Stimulated activated CD8-positive, alpha-beta memory T cell treated with anti-CD3 and anti-CD28 coated beads, Interleukin-2, amount 100 ng/mL, for 1 hour (primary cell): Measurements from ENCODE around the gene SCYGR5.
"Not testable (repeated sequence)": the region's sequence is repeated elsewhere in the genome, so short reads cannot be mapped to it uniquely, and the experiment has no call there.

Source experiments
- DNase-seq, 2 donors: peaks; one replicate each; pipeline ENCODE4 v3.0.0-alpha.2; 2020; ENCODE audit warnings: low read depth in 2 of 2

Gene SCYGR5, protein sequence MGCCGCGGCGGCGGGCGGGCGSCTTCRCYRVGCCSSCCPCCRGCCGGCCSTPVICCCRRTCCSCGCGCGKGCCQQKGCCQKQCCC

DNA sequence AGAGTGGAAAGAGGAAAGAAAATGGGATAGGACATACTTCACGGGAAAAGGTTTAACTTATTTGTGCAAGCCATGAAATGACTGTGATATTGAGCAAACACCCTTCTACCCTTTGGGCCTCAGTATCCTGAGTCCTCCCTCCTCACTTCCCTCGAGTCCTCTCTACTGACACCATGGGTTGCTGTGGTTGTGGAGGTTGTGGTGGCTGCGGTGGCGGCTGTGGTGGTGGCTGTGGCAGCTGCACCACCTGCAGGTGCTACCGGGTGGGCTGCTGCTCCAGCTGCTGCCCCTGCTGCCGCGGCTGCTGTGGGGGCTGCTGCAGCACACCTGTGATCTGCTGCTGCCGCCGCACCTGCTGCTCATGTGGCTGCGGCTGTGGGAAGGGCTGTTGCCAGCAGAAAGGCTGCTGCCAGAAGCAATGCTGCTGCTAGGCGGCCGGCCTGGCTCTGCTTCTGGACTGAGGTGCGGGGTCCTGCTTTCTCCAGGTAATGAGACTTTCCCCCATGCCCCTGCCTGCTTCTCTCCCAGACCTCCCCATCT, at the start of gene SCYGR5:
Gene SCYGR5 (plus strand): TSS at position 174 of the 540 bp plus-strand sequence. CDS start 0 bp downstream, at position 174.
- DNase-seq = not testable (repeated sequence)

DNA sequence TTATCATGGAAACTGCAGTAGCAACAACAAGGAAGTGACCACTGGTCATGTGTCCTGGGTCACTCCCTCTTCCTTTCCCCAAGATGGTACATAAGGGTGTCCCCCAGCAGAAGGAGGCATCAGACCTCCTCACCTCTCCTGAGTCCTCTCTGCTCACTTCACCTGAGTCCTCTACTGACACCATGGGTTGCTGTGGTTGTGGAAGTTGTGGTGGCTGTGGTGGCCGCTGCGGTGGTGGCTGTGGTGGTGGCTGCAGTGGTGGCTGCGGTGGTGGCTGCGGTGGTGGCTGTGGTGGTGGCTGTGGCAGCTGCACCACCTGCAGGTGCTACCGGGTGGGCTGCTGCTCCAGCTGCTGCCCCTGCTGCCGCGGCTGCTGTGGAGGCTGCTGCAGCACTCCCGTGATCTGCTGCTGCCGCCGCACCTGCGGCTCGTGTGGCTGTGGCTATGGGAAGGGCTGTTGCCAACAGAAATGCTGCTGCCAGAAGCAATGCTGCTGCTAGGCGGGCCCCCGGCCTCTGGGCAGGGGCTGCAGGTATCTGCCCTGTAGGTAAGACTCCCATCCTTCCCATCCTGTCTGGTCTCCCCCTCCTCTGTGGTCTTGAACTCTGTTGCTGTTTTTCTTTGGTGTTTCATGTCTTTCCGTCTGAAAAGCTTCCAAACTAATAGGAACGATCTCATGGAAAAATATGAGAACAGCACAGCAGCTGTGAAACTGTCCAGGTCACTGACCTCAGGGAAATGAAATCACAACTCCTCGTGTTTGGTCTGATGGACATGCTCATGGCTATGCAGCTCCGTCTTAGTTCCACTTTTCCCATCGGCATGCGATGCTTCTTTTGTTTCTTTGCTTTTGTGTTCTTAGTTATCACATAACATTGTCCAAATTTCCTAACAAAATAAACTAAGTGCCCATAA, 49.0 kb upstream of the SCYGR5 start, which contains the start of gene SCYGR4:
Gene SCYGR4 (plus strand): TSS at position 183 of the 915 bp plus-strand sequence. CDS start 0 bp downstream, at position 183.
- no peak for DNase-seq

DNA sequence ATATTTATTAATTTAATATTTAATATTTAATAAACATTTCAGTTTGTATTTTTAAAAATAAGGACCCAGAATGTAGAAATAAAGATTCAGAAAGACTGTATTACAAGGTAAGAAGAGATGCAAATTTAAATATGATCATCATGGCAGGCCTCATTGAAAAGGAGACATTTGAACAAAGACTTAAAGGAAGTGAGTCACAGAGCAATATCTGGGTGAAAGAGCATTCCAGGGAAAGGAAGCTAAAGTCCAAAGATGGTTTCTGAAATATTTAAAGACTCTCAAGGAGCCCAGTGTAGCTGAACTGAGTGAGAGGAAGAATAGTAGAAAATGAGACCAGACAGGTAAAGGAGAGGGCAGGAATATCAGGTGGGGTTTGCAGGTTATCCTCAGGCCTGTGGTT, 43.4 kb upstream of the SCYGR5 start:
- DNase-seq = no peak

DNA sequence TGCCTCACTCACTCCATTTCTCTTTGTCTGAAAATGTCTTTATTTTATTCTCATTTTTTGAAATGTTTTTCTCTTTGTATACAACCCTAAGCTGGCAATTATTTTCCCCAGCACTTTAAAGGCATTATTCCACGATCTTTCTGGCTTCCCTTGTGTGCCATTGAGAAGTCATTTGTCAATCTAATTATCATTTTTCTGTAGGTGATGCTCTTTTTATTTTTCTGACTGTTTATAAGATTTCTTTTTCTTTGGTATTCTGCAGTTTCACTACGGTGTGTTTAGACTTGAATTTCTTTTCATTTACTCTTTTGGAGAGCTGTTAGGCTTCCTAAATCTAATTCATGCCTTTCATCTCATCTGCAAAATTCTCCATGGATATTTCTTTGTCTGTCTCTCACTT, 41.2 kb upstream of the SCYGR5 start:
- DNase-seq = no peak

DNA sequence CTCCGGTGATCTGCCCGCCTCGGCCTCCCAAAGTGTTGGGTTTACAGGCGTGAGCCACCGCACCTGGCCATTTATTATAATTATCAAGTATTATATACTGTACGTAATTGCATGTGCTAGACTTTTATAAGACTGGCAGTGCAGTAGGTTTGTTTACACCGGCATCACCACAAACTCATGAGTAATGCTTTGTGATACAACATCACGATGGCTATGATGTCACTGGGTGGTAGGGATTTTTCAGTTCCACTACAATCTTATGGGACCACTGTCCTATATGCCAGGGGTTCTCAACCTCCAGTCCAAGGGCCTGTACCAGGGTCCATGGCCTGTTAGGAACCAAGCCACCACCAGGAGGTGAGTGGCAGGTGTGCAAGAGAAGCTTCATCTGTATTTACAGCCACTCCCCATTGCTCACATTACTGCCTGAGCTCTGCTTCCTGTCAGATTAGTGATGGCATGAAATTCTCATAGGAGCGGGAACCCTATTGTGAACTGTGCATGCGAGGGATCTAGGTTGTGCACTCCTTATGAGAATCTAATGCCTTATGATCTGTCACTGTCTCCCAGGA, 39.9 kb upstream of the SCYGR5 start:
- DNase-seq = no peak

DNA sequence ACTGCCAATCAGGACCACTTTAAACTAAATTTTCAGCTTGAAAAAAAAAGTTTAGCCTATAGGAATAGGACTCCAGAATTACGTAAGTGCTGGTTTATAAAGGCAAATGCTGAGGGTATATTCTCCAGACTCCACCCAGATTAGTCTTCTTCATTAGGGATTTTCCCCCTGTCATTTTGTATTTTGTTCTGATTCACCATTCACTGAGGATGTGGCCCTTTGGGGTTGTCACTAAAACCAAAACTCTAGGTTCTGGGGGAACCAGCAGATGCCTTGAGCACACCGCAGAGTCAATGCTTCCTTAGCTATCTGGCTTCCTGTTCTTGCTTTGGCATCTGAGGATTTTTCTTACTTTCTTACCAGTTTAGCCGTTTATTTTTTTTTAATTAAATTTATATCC, 38.8 kb upstream of the SCYGR5 start:
- DNase-seq = no peak

DNA sequence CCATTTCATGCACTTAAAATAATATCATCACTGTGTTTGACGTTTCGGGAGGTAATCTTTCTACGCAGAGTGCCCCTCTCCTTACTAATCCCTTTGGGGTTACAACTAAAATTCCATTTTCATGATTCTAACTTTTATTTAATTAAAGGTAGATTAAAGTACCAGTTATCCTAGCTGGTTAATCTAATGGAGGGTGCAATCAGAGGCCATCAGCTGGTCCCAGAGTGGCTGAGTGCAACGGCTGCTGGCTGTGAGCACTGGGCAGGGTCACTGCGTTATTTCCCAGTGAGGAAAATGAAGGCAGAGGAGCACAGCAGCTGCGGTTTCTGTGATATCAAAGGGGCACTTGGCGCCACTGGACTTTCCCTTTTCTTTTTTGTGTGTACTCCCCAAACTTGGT, 37.2 kb upstream of the SCYGR5 start:
- no peak for DNase-seq

DNA sequence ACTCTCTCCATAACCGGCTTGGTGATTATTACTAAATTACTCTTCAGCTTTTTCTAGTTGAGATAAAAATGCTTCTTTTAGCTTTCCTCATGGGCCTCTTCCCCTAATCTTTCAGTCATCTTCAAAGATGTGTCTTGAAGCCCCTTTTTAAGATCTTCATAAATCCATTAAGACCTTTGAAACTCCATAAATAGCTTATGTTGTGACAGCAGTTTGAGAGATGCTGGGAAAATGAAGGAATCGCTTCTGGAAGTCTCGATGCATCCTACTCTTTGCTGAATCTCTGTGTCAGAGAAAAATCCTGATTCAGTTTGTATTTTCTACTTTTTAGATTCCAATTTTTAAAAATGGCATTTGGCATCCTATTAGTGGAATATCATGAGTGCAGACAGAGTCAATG, 36.3 kb upstream of the SCYGR5 start:
- DNase-seq = no peak

DNA sequence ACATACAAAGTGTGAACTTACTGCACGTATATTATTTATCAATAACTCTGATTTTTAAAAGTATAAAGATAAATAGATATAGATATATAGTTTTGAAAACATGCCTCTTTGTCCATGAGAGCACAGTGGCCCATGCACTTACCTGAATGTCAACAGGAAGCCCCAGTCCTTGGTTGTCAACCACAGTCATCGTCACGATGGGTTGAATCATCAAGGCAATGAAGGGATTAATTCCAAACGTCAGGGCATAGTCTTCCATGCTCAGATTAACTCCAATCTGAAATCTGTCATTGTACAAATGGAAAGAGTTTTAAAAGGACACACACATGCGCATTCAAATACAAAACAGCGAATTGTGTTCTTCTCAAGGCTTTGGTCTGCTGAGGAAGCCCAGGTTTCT, 33.8 kb upstream of the SCYGR5 start:
- DNase-seq = no peak

DNA sequence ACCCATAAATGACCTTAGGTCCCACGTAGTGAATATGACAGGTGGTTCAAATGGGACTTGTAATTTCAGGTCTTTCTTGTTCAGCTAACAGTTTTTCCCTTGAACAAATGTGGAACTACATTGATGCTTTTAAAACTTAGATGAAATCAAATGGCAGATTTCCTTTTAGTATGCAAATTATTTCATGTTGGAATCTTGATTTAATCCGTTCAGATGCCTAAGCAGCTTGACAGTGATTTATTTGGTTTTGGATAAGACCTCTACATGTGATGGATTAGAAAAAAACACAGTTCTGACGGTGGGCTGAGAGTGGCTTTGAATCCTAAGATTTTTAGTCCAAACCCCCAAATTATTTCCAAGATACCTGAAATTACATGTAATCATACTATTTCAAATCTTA, 32.4 kb upstream of the SCYGR5 start:
- no peak for DNase-seq

DNA sequence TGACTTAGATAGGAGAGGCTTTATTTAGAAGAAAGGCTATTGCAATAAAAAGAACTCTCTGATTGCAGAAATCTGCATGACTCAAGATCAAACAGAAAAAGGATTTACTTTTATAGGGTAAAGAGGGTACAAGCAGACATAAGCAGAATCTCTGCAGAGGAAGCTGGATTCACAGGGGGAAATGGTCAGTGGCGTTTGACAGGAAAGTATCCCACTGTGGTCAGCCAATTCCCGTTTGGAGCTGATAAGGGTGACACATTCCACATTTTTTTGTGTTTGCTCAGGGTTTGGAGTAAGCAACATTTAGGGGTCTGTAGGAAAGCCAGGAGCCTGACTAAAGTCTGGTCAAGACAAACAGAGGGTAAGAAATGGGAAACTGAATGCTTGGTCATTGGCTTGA, 23.9 kb upstream of the SCYGR5 start:
- no peak for DNase-seq

DNA sequence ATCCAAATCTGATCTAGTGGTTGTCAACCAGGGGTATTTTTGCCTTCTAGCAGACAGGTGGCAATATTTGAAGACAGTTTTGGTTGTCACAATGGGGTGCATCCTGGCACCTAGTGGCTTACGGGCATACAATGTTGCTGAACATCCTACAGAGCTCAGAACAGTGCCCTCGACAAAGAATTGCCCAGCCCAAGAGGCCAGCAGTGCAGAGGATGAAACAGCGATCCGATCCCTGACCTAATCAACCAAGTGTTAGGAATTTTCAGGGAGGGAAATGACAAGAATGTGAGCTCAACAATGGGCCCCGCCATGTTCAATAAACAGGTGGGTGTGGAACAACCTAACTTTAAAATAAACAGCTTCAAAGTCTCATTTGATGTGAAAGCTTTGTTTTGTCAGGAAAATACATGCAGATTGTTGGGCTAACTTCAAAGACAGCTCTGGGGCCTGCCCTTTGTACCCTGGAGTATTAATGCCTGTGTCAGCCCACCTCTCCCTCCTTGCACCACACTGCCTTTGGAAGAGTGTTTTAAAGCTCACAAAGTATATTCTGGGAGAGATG, 22.5 kb upstream of the SCYGR5 start:
- DNase-seq = no peak

DNA sequence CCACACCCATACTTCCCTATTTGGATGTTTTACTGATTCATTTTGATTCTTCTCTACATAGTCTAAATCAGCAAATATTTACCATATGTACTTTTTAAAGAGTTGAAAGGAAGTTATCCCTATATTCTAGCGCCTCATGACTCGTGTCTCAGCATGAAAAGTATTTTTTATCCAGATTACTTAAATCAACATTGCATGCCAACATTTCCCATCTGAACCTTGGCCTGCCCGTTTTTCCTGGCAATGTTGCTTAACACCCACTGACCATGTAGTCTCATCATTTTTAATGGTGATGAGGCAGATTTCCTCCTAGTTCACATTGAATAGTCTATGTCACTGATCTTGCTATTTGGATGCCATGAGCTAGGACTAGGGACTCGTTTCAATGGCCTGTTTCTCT, 13.2 kb upstream of the SCYGR5 start:
- no peak for DNase-seq

DNA sequence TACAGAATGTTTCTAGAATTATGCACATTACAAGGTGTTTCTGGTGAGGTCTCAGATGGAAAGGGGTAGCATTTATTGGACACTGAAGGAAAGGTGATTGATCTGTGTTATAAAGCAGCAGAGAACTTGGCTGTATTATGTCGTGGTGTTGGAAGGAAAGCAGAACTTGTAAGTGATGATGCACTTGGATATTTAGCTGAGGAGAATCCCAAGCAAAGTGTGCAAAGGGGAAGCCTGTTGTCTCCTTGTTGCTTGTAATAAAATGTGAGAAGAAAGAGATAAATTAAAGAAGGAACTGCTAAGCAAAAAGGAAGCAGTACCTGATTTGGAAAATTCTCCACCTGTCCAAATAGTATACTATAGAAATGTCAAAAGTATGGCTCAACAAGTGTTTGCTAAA, 12.2 kb upstream of the SCYGR5 start:
- no peak for DNase-seq

DNA sequence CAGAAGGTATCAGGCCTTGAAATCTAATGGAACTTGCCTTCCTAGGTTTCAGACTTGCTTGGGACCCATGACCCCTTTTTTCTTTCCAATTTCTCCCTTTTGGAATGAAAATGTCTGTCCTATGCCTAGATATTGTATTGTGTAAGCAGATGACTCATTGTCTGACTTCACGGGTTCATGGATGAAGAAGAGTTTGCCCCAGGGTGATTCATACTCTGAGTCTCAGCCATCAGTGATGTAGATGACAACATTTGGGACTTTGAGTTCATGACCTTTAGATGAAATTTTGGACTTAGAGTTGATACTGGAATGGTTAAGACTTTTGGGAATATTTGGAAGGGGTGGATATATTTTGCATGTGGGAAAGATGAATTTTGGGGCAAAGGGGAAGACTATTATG, 11.2 kb upstream of the SCYGR5 start:
- DNase-seq = no peak

DNA sequence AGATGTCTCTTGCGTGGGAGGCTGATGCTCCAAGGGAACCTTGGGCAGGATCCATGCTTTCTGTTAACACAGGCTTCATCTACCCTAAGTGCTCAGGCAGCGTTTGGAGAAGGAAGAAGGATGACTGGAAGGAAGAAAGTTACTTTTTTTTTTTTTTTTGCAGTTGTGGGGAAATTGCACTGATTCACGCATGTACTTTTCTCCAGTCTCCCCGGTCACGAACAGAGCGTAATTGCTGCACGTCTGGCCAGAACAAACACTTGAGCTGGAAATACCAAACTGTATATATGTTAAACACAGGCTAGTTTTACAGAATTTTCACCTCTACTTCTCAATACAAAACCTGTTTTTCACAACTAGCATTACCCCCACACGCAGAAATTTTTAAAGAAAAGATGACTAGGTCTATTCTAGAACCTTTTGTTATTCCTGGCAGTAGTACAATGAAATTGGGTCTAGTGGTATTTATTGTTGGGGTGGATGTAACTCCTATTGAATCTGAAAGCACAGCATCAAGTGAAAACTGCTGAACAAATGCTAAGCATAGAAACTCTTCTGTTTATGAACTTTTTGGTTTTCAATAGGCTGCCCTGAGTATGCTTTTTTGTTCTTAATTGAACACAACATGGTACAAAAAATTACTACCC, 9.3 kb upstream of the SCYGR5 start:
- DNase-seq = no peak

DNA sequence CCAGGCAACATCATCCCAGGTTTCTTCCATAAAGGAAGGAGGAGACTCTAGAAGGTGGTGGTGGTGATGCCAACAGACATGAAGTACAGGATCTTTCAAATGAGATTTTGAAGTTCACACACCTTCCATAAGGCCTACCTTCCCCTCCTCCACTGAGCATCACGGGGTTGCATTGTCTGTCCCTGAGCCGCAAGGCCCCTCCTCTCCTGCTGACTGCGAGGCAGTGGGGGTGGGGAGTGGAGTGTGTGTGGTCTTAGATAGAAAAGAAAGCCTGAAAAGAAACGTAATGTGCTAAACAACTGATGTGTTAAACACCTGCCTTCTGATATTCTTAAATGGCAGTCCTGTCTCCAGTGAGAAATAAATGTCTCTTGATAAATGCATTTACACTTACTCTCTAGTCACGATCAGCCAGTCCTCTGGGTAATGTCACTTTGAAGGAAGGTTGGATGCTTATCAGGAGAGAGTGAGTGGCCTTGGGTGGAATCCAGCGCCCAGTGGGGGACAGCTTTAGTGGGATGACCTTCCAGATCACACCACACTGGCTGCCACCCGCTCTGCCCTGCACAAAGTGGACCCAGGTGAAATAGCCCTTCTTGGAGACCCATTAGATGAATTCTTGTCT, 5.5 kb upstream of the SCYGR5 start:
- DNase-seq = no peak

DNA sequence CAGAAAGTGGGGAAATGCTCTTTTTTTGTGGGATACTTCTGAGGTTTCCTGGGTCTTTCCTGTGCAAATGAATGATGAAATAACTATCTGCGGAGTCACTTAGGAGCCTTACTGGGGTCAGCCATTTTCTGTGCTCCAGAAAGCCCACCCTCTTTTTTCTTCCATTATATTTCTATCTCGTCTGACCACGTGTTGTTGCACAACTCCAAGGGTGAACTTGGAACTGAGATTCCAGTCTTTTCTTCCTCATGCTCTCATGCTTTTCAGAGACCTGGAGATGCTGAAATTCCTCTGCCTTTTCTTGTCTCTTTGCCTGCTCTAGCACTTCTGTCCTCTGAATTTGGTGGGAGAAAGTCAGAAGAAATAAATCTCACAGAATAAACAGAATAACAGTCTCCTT, 4.8 kb upstream of the SCYGR5 start:
- no peak for DNase-seq

DNA sequence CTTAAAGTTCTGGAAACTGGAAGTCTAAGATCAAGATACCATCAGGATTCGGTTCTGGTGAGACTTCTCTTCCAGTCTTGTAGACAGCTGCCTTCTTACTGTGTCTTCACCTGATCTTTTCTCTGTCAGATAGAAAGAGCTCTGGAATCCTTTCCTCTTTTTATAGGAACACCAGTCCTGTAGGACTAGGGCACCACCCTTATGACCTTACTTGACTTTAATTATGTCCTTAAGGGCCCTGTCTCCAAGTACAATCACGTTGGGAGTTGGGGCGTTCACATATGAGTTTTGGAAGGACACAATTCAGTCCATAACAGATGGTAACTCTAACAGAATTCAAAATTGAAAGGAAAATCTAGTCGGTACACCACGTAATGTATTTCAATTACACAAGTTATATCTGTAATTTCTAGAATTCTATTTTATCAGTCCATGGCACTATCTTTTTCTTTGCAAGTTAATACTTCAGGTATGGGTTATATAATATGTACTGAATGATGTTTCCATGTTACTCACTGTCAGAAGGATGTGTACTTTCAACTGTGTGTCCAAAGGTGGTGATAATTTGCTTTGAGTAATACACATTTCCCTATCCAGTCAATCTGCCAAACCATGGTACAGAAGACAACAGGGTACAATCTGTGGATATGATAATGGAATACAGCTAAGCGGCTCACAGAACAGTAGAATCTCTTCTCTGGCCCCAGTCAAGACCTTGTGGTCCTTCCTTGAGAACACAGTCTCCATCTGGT, 1.2 kb upstream of the SCYGR5 start:
- no peak for DNase-seq

DNA sequence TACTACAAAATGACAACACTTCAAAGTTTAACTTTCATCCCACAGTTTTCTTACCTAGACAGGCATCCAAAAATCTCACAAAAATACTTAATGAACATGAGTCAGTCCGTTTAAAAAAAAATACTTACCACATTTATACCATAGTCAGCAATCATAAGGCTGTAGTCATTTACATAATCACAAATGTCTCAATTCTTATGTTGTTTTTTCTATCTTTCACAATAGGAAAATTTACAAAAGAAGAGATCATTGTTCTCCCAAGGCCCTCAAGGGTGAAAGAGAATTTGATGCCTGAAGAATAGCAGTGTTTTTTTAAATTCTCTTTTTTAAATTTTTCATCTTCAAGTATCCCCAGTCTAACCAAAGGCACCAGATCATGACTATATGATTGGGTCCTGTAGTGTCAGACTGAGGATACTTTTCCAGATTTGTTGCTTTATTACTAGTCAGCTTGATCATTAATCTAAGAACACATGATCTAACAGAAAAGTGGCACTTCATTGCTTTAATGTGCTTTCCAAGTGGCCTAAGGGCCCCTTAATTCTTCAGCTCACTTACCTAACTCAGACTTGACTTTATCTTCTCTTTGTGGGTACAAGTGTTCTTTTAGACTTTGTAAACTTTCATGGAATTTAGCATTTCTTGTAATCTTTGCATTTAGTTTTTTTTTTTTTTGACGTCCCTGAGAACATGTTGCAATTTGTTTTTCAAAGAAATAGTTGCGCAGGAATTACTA, 4.7 kb downstream of the SCYGR5 start:
- no peak for DNase-seq
